IPS-NIHi11 (cell line): ENCODE results near the gene CFAP53.
A peak's percentile ranks its signal among the peaks of the same experiment; 100 is the strongest.

Experiments
- DNase-seq: peaks from one replicate; pipeline ENCODE4 v3.0.0; 2012; ENCODE audit warnings: mixed read lengths, low spot score

CFAP53 gene

DNA sequence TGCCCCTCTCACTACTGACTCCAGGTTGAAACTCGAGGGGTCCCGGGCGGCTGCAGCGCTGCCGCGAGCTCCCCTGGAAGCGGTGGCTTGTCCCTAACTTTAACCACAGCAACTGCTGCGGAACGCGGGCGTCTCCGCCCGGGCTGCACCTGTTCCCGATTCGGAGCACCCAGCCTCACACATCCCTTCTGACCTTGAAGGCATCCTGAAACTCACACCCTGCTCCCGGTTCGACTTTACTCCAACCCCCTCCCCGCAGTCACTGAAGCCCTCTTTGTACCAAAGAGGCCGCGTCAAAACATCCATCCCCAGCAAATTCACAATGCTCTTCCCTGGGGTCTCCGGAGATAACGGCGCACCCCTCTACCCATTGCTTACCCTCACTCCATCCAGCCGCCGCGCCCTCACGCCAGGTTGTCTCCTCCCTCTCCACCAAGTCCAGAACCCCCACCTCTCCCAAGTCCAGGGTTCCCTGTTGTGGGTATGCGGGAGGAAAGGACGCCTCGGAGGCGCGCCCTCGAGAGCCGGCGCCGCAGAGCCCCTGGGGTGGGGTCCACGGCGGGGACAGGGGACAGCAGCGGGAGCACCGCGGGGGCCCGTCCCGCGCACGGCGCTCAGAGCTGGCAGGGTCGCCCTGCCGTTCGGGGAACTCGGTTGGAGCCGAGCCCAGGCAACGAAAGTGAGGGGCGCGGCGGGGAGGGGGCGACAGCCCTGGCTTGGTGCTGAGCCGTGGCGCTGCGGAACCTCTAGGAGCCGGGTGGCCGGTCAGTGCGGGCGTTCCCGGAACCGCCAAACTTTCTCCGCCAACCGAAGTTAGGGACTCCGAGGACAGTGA, 72.3 kb downstream of the CFAP53 start:
- DNase-seq = peak; percentile 41

- DNase-seq = peak; percentile 38
Observed at GRCh38 chr18:50192995-50193795, 73.1 kb downstream of the CFAP53 start.

GRCh38 chr18:50190926-50191325, 75.4 kb downstream of the CFAP53 start:
- DNase-seq = no peak

- DNase-seq = no peak
Observed at GRCh38 chr18:50190236-50190635, 76.1 kb downstream of the CFAP53 start.

DNA sequence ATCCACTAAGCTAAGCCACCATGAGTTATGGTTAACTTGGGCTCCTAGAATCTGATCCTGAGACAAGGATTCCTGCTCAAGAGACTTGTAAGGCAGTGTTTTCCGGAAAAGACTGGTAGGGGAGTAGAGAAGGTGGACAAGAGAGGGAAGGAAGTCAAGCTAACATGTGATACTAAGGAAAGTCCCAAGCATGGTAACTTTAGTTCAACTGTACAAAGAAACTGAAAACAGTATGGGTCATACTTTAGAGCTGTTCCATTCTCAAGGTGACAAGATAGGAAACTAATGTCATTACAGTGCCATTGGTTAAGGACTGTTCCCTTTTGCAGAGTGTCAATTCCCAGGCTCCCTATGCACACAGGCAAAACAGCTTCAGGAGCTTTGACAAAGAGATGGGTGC, 77.1 kb downstream of the CFAP53 start:
- no peak for DNase-seq

DNA sequence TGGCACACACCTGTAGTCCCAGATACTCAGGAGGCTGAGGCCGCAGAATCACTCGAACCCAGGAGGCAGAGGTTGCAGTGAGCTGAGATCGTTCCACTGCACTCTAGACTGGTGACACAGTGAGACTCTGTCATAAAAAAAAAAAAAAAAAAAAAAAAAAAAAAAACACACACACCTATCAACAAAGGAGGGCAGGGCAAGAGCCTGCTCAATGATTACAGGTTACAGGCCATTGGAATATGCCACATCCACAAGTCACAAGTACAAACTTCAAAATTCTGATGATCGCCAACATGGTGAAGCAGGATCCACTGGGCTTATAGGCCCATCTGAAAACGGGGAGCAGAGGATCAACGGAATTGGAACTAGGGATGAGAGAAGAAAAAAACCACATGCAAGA, 77.6 kb downstream of the CFAP53 start:
- no peak for DNase-seq

DNA sequence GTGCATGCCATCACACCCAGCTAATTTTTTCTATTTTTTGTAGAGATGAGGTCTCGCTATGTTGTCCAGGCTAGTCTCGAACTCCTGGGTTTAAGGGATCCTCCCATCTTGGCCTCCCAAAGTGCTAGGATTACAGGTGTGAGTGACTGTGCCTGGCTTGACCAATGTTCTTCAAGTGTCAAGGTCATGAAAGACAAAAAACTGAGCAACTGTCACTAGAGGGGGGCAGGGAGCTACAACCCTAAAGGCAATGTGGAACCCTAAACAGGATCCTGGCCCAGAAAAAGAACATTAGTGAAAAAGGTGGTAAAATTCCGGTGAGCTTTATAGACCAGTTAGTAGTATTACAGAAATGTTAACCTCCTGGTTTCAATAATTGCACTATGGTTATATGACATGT, 78.6 kb downstream of the CFAP53 start:
- no peak for DNase-seq

DNA sequence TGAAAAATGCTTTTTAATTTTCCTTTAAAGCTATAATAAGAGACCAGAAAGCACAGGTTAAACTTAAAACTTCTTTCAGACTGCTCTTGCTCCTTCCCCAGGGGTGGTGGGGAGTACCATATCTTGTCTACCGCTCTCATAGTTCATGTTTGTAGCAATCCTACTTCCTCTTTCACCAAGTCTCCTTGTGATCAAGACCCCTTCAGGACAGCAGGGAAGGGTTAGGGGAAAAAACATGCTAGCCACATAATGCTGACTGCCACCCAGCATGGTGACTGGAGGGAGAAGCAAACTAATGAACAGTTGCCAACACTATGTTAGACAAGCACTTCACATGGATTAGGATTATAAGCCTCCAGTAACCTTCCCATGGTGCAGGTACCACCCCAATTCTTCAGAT, 79.9 kb downstream of the CFAP53 start:
- DNase-seq = no peak

DNA sequence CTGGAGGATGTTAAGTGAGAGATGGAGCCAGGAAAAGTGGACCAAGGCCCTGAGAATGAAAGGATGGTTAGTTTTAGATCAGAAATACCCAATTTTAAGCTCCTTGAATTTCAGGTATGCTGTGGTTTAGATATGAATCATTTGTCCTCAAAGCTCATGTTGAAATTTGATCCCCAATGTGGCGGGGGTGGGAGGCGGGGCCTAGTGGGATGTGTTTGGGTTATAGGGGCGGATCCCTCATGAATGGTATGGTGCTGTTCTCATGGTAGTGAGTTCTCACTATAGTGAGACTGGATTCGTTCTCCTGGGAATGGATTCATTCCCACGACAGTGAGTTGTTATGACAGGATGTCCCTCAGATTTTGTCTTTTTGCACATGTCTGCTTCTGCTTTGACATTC, 82.7 kb downstream of the CFAP53 start:
- peak; percentile 37 for DNase-seq

GRCh38 chr18:50182511-50182910, 83.8 kb downstream of the CFAP53 start:
- no peak for DNase-seq

DNA sequence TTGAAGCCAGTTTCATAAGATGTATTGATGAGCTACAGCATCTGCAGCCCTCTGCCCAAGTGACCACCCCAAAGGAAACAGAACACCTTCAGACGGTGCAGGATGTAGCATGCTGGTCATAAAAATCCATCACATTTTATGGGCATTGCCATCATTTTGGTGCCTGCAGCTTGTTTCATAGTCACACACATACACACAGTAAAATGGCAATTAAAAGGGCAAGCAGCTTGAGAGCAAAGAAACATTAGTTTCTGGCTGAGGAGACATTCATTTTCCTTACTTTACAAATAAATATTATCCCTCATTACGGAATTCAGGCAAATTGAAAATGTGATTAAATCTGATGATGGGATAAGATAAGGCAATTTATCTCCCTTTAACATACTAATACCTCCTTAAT, 84.7 kb downstream of the CFAP53 start:
- DNase-seq = no peak

DNA sequence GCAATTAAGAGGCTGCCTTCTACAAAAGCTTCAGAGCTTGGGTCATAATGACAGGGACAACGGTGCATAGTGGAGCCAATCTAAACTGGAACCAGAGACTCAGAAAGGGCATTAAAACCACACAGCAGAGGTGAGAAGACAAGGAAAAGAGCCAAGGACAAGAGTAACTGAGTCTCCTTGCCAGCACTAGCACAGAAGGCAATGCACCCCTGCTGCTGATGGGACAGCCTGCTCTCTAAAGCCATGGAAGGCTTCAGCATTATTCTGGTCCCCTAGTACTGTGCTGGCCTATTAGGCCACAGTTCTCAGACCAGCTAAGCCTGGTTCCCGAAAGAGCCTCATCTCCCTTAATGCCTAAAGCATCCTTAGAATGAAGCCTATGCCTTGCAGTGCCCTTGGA, 86.8 kb downstream of the CFAP53 start:
- DNase-seq = no peak

DNA sequence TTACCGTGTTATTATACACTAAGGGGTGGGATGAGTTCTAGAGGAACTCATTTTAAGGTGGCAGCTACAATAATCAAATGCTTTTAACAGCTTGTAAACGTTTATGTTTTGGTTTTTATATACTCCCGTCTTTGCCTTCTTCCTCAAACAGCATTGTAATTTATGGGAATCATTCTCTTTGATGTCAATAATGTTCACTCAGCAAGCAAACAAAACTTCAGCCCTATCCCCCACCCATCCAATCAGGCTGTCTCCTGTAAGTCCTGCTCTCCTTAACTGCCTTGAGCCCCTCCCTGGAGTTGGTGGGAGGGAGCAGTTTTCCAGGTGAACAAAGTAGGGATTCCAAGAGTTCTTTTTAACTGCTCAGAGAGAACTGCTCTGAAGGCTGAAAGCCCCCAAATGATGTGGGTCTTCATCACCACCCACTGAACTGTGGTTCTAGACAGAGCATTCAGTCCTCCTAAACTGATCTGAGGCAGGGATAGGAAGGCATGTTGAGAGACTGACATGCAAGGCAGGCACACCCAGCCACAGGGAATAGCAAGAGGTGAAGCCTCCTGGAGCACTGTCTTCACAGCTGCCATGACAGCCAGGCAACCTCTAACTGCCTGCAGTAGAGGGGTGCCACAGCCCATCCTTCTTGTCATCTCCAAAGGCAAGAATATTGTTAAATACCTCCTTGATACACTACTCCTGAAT, 88.9 kb downstream of the CFAP53 start:
- no peak for DNase-seq
